GM12801 (cell line): ENCODE data around the gene EPHB6.

Experiments
- TF ChIP-seq, protein P1 (sequence below): IDR thresholded peaks from one replicate; pipeline ENCODE4 v1.5.1; 2011; ENCODE audit warnings: control low read depth; ENCODE audit not compliant: insufficient read length; ENCODE audit errors: extremely low read depth

The EPHB6 gene

DNA sequence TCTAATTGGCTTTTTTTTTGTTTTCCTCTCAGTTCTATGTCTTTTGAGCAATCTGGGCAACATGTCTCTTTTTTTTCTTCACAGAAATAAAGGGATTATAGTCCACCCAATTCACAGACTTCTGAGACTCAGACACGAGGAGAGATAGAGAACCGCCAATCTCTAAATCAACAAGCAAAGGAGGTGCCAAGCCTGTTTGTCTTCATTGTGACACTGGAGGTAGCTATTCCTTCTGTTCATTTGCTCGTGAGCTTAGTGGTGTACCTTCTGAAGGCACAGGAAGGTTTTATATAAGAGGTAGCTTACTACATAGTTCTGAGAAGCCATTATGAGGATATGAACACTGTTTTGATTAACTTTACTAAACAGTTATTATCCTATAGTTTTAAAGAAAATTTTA lies 6.1 kb downstream of the EPHB6 start:
- TF ChIP-seq, protein P1, sequence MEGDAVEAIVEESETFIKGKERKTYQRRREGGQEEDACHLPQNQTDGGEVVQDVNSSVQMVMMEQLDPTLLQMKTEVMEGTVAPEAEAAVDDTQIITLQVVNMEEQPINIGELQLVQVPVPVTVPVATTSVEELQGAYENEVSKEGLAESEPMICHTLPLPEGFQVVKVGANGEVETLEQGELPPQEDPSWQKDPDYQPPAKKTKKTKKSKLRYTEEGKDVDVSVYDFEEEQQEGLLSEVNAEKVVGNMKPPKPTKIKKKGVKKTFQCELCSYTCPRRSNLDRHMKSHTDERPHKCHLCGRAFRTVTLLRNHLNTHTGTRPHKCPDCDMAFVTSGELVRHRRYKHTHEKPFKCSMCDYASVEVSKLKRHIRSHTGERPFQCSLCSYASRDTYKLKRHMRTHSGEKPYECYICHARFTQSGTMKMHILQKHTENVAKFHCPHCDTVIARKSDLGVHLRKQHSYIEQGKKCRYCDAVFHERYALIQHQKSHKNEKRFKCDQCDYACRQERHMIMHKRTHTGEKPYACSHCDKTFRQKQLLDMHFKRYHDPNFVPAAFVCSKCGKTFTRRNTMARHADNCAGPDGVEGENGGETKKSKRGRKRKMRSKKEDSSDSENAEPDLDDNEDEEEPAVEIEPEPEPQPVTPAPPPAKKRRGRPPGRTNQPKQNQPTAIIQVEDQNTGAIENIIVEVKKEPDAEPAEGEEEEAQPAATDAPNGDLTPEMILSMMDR, result no peak

DNA sequence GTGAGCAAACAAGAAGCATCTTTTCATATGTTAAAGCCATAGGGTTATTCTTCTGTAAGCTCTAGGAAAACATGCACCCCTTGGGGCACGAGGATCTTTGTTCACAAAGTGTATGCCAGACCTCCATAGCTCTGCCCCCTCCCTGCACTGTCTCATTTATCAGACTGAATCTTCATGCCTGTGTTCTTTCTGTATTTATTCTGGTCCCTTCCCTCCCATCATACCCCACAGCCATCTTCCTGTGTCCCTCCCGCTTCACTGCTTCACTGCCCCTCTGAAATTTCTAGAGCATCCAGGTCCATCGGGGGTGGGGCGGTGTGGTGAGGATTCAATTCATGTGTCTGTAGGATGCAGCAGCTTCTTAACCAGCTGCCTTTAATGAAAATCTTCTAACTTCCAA lies 7.5 kb downstream of the EPHB6 start:
- TF ChIP-seq, protein P1, result no peak

DNA sequence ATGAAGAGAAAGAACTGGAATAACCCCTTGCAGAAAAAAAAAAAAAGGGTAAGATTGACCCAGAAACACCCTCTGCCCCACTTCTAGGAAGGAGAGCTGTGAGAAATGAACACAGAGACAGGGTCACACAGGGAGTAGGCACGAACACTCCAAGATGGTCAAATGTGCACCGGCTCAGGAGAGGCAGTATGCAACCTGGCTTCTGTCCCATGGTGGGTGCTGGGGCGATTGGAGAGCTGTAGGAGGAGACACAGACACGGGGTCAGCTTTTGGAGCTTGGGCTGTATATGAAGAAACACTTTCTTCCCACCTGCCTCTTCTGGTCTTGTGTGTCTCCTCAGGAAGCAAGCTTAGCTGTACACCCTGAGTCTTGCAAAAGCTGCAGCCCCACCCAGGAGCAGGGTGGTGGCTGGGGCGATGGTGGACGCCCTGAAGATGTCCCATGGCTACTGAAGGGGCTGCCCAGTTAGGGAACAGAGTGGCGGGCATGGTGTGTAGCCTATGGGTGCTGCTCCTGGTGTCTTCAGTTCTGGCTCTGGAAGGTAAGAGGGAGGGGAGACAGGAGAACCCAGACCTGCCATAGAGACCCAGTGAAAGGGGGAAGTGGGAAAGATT lies 8.0 kb downstream of the EPHB6 start:
- TF ChIP-seq, protein P1, result no peak

DNA sequence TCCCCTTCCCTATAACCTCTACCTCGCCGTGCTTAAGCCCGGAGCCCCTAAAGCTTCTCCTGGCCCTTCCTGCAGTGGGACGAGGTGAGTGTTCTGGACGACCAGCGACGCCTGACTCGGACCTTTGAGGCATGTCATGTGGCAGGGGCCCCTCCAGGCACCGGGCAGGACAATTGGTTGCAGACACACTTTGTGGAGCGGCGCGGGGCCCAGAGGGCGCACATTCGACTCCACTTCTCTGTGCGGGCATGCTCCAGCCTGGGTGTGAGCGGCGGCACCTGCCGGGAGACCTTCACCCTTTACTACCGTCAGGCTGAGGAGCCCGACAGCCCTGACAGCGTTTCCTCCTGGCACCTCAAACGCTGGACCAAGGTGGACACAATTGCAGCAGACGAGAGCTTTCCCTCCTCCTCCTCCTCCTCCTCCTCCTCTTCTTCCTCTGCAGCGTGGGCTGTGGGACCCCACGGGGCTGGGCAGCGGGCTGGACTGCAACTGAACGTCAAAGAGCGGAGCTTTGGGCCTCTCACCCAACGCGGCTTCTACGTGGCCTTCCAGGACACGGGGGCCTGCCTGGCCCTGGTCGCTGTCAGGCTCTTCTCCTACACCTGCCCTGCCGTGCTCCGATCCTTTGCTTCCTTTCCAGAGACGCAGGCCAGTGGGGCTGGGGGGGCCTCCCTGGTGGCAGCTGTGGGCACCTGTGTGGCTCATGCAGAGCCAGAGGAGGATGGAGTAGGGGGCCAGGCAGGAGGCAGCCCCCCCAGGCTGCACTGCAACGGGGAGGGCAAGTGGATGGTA lies 9.2 kb downstream of the EPHB6 start:
- TF ChIP-seq, protein P1, result no peak

DNA sequence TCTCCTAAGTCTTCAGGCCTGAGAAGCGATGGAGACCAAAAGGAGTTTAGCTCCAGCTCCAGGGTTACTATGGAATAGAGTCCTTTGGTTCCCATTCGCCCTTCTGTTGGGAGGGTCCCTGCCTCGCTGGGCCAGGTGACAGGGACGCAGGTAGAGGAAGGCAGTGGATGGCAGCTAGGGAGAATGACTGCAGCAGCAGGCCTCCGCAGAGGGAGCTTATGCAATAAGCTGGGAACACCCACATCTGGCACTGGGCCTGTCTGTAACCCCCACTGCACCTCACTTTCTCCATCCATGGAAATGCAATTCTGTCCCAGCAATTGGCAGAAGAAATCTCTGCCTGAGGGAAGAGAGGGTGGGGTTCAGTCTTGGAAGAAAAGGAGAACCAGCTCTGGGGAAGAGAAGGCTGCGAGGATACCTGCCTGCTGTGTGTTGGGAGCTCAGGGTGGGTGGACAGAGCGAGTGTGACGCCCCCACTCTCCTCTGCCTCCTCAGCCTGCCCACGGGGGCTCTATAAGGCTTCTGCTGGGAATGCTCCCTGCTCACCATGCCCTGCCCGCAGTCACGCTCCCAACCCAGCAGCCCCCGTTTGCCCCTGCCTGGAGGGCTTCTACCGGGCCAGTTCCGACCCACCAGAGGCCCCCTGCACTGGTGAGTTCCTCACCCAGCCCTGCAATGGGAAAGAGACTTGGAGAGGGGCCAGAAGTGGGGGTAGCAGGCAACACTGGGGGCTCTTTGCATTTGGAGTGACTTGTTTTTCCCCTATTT lies 10.3 kb downstream of the EPHB6 start:
- TF ChIP-seq, protein P1, result no peak

DNA sequence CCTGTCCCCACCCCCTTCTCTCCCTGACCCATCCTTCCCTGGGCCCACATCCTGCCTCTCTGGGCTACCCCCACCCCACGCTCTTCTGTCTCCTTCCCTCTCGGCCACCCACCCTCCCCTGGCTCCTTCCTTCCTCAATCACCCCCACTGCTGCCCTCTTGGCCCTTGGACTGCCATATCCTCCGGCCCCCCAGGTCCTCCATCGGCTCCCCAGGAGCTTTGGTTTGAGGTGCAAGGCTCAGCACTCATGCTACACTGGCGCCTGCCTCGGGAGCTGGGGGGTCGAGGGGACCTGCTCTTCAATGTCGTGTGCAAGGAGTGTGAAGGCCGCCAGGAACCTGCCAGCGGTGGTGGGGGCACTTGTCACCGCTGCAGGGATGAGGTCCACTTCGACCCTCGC lies 10.9 kb downstream of the EPHB6 start:
- TF ChIP-seq, protein P1, result no peak

DNA sequence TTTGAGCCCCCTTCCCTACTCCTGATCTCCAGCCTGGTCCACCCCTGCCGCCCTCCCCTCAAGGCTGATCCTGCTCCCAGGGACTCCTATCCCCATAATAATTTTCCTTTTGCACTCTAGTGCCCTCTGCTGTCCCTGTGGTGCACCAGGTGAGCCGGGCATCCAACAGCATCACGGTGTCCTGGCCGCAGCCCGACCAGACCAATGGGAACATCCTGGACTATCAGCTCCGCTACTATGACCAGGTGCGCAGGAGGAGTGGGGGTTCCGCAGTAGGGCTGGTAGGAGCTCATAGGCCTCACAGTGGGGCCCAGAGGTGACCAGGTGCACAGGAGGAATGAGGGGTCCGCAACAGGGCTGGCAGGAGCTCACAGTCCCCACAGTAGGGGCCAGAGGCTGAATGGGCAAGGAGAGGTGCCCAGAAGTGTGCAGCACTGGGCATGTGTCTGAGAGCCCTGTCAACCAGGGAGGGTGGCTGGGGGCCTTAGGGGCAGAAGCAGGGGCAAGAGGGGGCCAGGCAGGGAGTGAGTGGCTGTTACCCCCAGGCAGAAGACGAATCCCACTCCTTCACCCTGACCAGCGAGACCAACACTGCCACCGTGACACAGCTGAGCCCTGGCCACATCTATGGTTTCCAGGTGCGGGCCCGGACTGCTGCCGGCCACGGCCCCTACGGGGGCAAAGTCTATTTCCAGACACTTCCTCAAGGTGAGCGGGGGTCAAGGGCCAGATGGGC lies 11.7 kb downstream of the EPHB6 start:
- TF ChIP-seq, protein P1, result no peak
